Kidney epithelial cell (primary cell): Measurements from ENCODE around the gene SORBS1. TPM values are rescaled to one million over a fixed set of nuclear protein-coding genes. Genes with fewer than 3 reads are reported as not detected.

Experiments used
- DNase-seq: peaks from one replicate; pipeline ENCODE4 v3.0.0-alpha.2; 2010; ENCODE audit warnings: low read depth
- H3K27me3 ChIP-seq: 2 replicates; pipeline ENCODE4 v1.6.0; 2011; ENCODE audit warnings: low read length; ENCODE audit not compliant: control insufficient read depth, insufficient read depth
- H3K36me3 ChIP-seq: 2 replicates; pipeline ENCODE4 v1.5.1; 2011; ENCODE audit warnings: low read length; ENCODE audit not compliant: control insufficient read depth, insufficient read depth
- H3K4me3 ChIP-seq: 2 replicates; pipeline ENCODE4 v1.5.1; 2011; ENCODE audit warnings: low read depth, mild to moderate bottlenecking, control low read depth, low read length
- total RNA-seq: library from RNA; depleted of rRNA; stranded (reverse); fragments of >200 nt; gene quantifications from 2 replicates; pipeline ENCODE4 v1.2.3, GENCODE V29; 2015
- TF ChIP-seq, protein P1 (sequence below): IDR thresholded peaks from 2 replicates; pipeline ENCODE4 v1.5.1; 2011; ENCODE audit warnings: mild to moderate bottlenecking, moderate library complexity, low read length, control low read depth, inconsistent platforms; ENCODE audit not compliant: insufficient read depth, poor library complexity, severe bottlenecking

SORBS1 gene
- total RNA-seq, 1 donor from 2014 or later, result 4.9 TPM

DNA sequence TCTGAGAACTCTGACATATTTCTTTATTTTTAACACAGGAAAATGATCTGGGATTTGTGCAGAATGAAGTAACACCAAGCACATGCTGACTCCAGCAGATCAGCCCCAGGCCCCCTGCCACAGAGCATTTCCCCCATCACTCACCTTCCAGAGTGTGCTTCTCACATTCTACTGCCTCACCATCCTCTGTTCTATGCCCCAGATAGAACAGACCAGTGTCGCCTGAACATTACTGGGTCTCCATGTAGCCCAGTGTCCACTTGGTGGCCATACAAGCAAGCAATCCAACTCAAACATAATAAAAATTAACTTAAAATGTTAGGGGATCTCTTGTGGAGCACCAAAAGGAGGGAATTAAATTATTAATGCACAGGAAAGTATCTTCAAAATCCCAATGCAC is 58.8 kb downstream of the SORBS1 start:
- no peaks in the 10 kb centered on the region for H3K36me3 ChIP-seq
- no peak for DNase-seq
- H3K4me3 ChIP-seq, result no peak overlapping the region
- no peaks in the 10 kb centered on the region for H3K27me3 ChIP-seq
- TF ChIP-seq, protein P1, sequence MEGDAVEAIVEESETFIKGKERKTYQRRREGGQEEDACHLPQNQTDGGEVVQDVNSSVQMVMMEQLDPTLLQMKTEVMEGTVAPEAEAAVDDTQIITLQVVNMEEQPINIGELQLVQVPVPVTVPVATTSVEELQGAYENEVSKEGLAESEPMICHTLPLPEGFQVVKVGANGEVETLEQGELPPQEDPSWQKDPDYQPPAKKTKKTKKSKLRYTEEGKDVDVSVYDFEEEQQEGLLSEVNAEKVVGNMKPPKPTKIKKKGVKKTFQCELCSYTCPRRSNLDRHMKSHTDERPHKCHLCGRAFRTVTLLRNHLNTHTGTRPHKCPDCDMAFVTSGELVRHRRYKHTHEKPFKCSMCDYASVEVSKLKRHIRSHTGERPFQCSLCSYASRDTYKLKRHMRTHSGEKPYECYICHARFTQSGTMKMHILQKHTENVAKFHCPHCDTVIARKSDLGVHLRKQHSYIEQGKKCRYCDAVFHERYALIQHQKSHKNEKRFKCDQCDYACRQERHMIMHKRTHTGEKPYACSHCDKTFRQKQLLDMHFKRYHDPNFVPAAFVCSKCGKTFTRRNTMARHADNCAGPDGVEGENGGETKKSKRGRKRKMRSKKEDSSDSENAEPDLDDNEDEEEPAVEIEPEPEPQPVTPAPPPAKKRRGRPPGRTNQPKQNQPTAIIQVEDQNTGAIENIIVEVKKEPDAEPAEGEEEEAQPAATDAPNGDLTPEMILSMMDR, result no peak

DNA sequence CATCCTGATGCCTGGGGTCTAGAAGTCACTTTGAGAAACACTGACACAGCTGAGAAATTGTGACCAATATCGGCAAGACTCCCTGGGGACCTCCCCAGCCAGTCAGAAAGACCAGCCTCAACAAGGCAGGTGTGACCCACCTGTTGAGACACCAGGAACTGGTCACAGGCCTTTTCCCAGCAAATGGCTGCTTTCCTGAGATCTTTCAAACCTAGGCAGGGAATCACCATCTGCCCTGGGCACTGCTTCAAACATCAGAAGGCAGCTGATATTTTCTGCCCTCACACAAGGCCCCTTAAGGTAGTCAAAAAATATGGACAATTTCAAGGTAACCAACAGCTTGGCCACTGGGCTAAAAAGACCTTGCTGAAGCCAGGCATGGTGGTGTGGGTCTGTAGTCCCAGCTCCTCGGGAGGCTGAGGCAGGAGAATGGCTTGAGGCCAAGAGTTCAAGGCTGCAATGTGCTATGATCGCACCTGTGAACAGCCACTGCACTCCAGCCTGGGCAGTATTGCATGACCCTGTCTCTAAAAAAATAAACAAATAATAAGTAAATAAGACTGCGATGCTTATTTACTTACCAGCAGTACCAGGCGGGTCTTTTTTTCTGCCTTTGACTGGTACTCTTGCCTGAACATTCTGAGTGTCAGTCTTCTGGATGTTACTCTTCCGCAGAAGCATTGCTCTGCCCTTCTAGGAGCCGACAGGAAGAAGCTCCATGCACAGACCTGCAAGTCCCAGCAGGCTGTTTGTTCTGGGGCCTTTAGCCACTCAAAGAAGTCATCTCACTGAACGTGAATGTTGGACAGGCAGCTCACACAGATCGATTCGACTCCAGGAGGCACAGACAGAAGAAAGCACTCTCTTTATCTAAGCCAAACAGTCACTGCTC is 59.7 kb downstream of the SORBS1 start:
- Histone ChIP-seq H3K36me3 (no peaks in the 10 kb centered on the region), H3K4me3 (no peak overlapping the region), H3K27me3 (no peaks in the 10 kb centered on the region)
- TF ChIP-seq, protein P1, result no peak
- no peak for DNase-seq

DNA sequence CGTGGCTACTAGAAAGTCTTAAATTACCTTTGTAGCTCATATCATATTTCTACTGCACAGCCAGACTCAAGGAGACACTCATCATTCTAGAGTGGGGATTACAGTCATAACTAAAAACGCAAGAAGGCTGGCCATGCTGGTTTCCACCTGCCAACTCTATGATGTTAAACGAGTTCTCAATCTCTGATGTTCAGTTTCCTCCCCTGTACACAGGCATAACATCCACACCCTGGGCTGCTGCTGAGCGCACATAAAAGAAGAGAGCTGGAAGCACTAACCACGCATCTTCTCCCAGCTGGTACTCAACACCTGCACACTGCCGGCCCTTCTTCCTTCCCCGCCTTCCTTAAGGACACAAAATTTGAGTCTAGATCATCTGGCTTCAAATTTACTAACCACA is 60.5 kb downstream of the SORBS1 start:
- TF ChIP-seq, protein P1, result no peak
- DNase-seq, result no peak
- no peaks in the 10 kb centered on the region for H3K27me3 ChIP-seq

DNA sequence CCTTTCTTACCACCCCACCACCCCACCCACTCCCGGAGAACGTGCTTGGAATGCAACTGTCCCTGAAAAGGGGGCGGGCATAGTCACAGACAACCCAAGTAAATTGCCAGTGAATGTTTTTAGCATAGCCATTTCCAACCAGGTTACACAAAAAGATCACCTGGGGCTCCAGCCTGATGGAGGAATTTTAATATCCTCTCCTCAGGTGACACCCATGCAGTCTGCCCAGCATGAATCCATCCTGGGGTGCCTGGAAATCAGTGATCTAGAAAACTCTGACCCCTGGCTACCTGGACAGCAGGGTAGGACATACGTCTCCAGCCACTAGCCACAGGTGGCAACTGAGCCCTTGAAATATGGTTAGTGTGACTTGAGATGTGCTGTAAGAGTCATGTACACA is 61.1 kb downstream of the SORBS1 start:
- Histone ChIP-seq H3K27me3 (no peaks in the 10 kb centered on the region), H3K36me3 (no peaks in the 10 kb centered on the region), H3K4me3 (no peak overlapping the region)
- DNase-seq, result no peak
- TF ChIP-seq, protein P1, result no peak

More for the DNA sequence above, 60.5 kb downstream of the SORBS1 start:
- H3K36me3 ChIP-seq, result no peaks in the 10 kb centered on the region
- no peak overlapping the region for H3K4me3 ChIP-seq

DNA sequence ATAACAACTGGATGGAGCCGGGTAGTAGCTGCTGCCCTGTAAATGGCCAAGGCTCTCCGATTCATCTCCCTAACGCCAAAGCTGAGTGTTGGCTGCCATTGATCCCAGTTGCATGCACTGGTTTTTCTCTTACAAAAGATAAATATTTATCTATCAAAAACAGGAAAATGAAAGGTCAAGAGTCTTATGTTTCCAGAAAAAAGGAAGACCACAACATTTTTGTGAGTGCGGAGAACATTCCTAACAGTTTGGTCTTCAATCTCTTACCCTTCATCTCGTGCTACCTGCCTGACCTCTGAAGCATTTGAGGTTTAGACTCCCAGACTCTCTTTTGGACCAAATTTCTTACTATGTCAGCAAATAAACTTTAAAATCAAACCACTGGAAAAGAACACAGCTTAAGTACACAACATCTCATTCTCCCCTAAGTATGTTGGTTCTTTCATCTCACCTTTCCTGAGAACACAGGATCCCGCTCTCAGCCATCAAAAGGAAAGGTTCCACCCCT is 61.6 kb downstream of the SORBS1 start:
- DNase-seq, result no peak
- Histone ChIP-seq H3K4me3 (no peak overlapping the region), H3K27me3 (no peaks in the 10 kb centered on the region), H3K36me3 (no peaks in the 10 kb centered on the region)
- TF ChIP-seq, protein P1, result no peak

DNA sequence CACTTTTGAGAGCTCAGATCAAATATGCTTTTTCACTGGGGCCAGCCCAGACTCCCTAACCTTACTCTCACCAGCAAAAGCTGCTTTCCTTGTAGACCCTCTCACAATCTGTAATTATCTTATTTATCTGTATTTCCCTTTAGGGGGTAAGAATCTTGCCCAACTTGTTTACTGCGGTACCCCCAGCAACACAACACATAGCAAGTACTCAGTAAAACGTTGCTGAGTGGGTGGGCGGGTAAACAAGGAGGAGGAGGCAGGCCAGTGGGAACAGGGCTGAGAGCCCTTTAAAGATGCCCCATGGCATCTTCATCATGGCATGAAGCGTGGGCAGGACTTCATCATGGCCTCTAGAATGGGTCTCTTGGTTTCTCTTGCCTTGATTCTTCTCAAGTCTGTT is 64.2 kb downstream of the SORBS1 start:
- no peak for DNase-seq
- TF ChIP-seq, protein P1, result no peak
- Histone ChIP-seq H3K36me3 (no peaks in the 10 kb centered on the region), H3K27me3 (no peaks in the 10 kb centered on the region), H3K4me3 (no peak overlapping the region)
